AG20443 (cell line): ENCODE results near the gene CADPS.
A peak's percentile ranks its signal among the peaks of the same experiment; 100 is the strongest.

Experiments
- DNase-seq: peaks from one replicate; pipeline ENCODE4 v3.0.0; 2012; ENCODE audit warnings: low spot score, mixed read lengths

The CADPS gene

GRCh38 chr3:62686503-62687294 lies 188.5 kb downstream of the CADPS start:
- no peak for DNase-seq

GRCh38 chr3:62682826-62683225 lies 192.4 kb downstream of the CADPS start:
- no peak for DNase-seq

- no peak for DNase-seq
These were observed 195.2 kb downstream of the CADPS start for GRCh38 chr3:62679988-62680387.

GRCh38 chr3:62678841-62679240 lies 196.4 kb downstream of the CADPS start:
- DNase-seq: no peak

GRCh38 chr3:62677926-62678325 lies 197.3 kb downstream of the CADPS start:
- DNase-seq: no peak

GRCh38 chr3:62676689-62677271 lies 198.4 kb downstream of the CADPS start:
- no peak for DNase-seq

GRCh38 chr3:62675492-62675891 lies 199.7 kb downstream of the CADPS start:
- no peak for DNase-seq

GRCh38 chr3:62672988-62673313 lies 202.3 kb downstream of the CADPS start:
- no peak for DNase-seq

GRCh38 chr3:62672270-62672987 lies 202.8 kb downstream of the CADPS start:
- no peak for DNase-seq

- DNase-seq: no peak
These were observed 204.9 kb downstream of the CADPS start for GRCh38 chr3:62670351-62670750.

- DNase-seq: no peak
These were observed 206.1 kb downstream of the CADPS start for GRCh38 chr3:62669161-62669560.

GRCh38 chr3:62667714-62668113 lies 207.5 kb downstream of the CADPS start:
- no peak for DNase-seq

- DNase-seq: peak; percentile 76
These were observed 209.4 kb downstream of the CADPS start for GRCh38 chr3:62665627-62666437.

GRCh38 chr3:62662677-62663076 lies 212.5 kb downstream of the CADPS start:
- DNase-seq: no peak

- DNase-seq: no peak
These were observed 215.6 kb downstream of the CADPS start for GRCh38 chr3:62659660-62660059.

- DNase-seq: no peak
These were observed 219.5 kb downstream of the CADPS start for GRCh38 chr3:62655691-62656063.

GRCh38 chr3:62655056-62655690 lies 220.0 kb downstream of the CADPS start:
- no peak for DNase-seq

- no peak for DNase-seq
These were observed 221.4 kb downstream of the CADPS start for GRCh38 chr3:62653796-62654195.

- DNase-seq: no peak
These were observed 227.5 kb downstream of the CADPS start for GRCh38 chr3:62647711-62648110.

- DNase-seq: no peak
These were observed 230.7 kb downstream of the CADPS start for GRCh38 chr3:62644493-62644892.

- DNase-seq: no peak
These were observed 236.9 kb downstream of the CADPS start for GRCh38 chr3:62638316-62638715.

- DNase-seq: no peak
These were observed 238.9 kb downstream of the CADPS start for GRCh38 chr3:62636235-62636826.
